ENCODE measurements around the gene TMCO1.
"Not testable (repeated sequence)": the region's sequence is repeated elsewhere in the genome, so short reads cannot be mapped to it uniquely, and the experiment has no call there.

Gene TMCO1

GRCh38 chr1:165768513-165769394, at the start of gene TMCO1:
TSS of gene TMCO1 (minus strand) at chr1:165768868. CDS start at chr1:165768751, 117 bp downstream.
- TF ChIP-seq GATA1 (IDR thresholded peaks at IDR 0.05; ENCODE audit: low read depth, low read length): no peak
- TF ChIP-seq POLR2A (IDR thresholded peaks at IDR 0.05; ENCODE audit: low read length): peak; percentile 96
- peak; percentile 97 to 98 for DNase-seq

- peak; percentile 81 to 96 for DNase-seq
- no peak for TF ChIP-seq POLR2A (IDR thresholded peaks at IDR 0.05; ENCODE audit: low read length)
- no peak for TF ChIP-seq GATA1 (IDR thresholded peaks at IDR 0.05; ENCODE audit: low read depth, low read length)
These were observed 48.3 kb upstream of the TMCO1 start for GRCh38 chr1:165816826-165817497.

- DNase-seq: no peak
- TF ChIP-seq GATA1 (IDR thresholded peaks at IDR 0.05; ENCODE audit: low read depth, low read length) (no peak), POLR2A (IDR thresholded peaks at IDR 0.05; ENCODE audit: low read length) (no peak)
These were observed 47.5 kb upstream of the TMCO1 start for GRCh38 chr1:165816157-165816556.

- TF ChIP-seq GATA1 (IDR thresholded peaks at IDR 0.05; ENCODE audit: low read depth, low read length) (no peak), POLR2A (IDR thresholded peaks at IDR 0.05; ENCODE audit: low read length) (no peak)
- no peak for DNase-seq
These were observed 47.1 kb upstream of the TMCO1 start for GRCh38 chr1:165815725-165816124.

GRCh38 chr1:165807613-165808012, 38.9 kb upstream of the TMCO1 start:
- no peak for DNase-seq
- no peak for TF ChIP-seq GATA1 (IDR thresholded peaks at IDR 0.05; ENCODE audit: low read depth, low read length)
- TF ChIP-seq POLR2A (IDR thresholded peaks at IDR 0.05; ENCODE audit: low read length): no peak

GRCh38 chr1:165804513-165804912, 35.8 kb upstream of the TMCO1 start:
- not testable (repeated sequence) for DNase-seq

GRCh38 chr1:165799387-165799786, 30.7 kb upstream of the TMCO1 start:
- TF ChIP-seq GATA1 (IDR thresholded peaks at IDR 0.05; ENCODE audit: low read depth, low read length): no peak
- TF ChIP-seq POLR2A (IDR thresholded peaks at IDR 0.05; ENCODE audit: low read length): no peak
- DNase-seq: no peak

GRCh38 chr1:165795894-165796293, 27.2 kb upstream of the TMCO1 start:
- DNase-seq: no peak
- TF ChIP-seq POLR2A (IDR thresholded peaks at IDR 0.05; ENCODE audit: low read length) (no peak), GATA1 (IDR thresholded peaks at IDR 0.05; ENCODE audit: low read depth, low read length) (no peak)

- TF ChIP-seq POLR2A (IDR thresholded peaks at IDR 0.05; ENCODE audit: low read length): no peak
- TF ChIP-seq GATA1 (IDR thresholded peaks at IDR 0.05; ENCODE audit: low read depth, low read length): no peak
- no peak for DNase-seq
These were observed 25.3 kb upstream of the TMCO1 start for GRCh38 chr1:165793951-165794350.

GRCh38 chr1:165787741-165788140, 19.1 kb upstream of the TMCO1 start:
- no peak for TF ChIP-seq POLR2A (IDR thresholded peaks at IDR 0.05; ENCODE audit: low read length)
- TF ChIP-seq GATA1 (IDR thresholded peaks at IDR 0.05; ENCODE audit: low read depth, low read length): no peak
- no peak for DNase-seq

GRCh38 chr1:165783519-165783918, 14.9 kb upstream of the TMCO1 start:
- DNase-seq: not testable (repeated sequence)

GRCh38 chr1:165778197-165778596, 9.5 kb upstream of the TMCO1 start:
- not testable (repeated sequence) for DNase-seq

- no peak for TF ChIP-seq GATA1 (IDR thresholded peaks at IDR 0.05; ENCODE audit: low read depth, low read length)
- TF ChIP-seq POLR2A (IDR thresholded peaks at IDR 0.05; ENCODE audit: low read length): no peak
- DNase-seq: peak; percentile 5 to 27
These were observed 4.8 kb upstream of the TMCO1 start for GRCh38 chr1:165773324-165773965.

GRCh38 chr1:165772739-165773138, 4.1 kb upstream of the TMCO1 start:
- TF ChIP-seq POLR2A (IDR thresholded peaks at IDR 0.05; ENCODE audit: low read length) (no peak), GATA1 (IDR thresholded peaks at IDR 0.05; ENCODE audit: low read depth, low read length) (no peak)
- no peak for DNase-seq

- no peak for DNase-seq
- TF ChIP-seq GATA1 (IDR thresholded peaks at IDR 0.05; ENCODE audit: low read depth, low read length): no peak
- no peak for TF ChIP-seq POLR2A (IDR thresholded peaks at IDR 0.05; ENCODE audit: low read length)
These were observed 4.4 kb downstream of the TMCO1 start for GRCh38 chr1:165764277-165764676.

Measured in erythroblast (primary cell).